GM18517 (cell line): ENCODE measurements around the gene C9orf57.
"Not testable (repeated sequence)": the region's sequence is repeated elsewhere in the genome, so short reads cannot be mapped to it uniquely, and the experiment has no call there.

ENCODE experiments used
- ATAC-seq: cut with Tn5 transposase; IDR thresholded peaks from one replicate; pipeline ENCODE4 v1.9.1; 2021; ENCODE audit warnings: mild to moderate bottlenecking, moderate library complexity; ENCODE audit not compliant: unreplicated experiment

Gene C9orf57

GRCh38 chr9:72060513-72060912 lies at the start of gene C9orf57:
Gene C9orf57 (minus strand): TSS chr9:72060613. CDS start chr9:72059331, 1,282 bp downstream.
- no peak for ATAC-seq

- no peak for ATAC-seq
These were observed 42.1 kb upstream of the C9orf57 start for GRCh38 chr9:72102520-72102919.

GRCh38 chr9:72095520-72095919 lies 35.1 kb upstream of the C9orf57 start:
- not testable (repeated sequence) for ATAC-seq

GRCh38 chr9:72092820-72093219 lies 32.4 kb upstream of the C9orf57 start:
- no peak for ATAC-seq

- ATAC-seq, result no peak
These were observed 29.2 kb upstream of the C9orf57 start for GRCh38 chr9:72089451-72090130.

- ATAC-seq, result no peak
These were observed 22.1 kb upstream of the C9orf57 start for GRCh38 chr9:72082536-72082935.

- ATAC-seq, result not testable (repeated sequence)
These were observed 14.3 kb upstream of the C9orf57 start for GRCh38 chr9:72074666-72075065.

- no peak for ATAC-seq
These were observed 4.7 kb upstream of the C9orf57 start for GRCh38 chr9:72065076-72065475.

GRCh38 chr9:72052122-72052521 lies 8.3 kb downstream of the C9orf57 start:
- ATAC-seq, result no peak

- no peak for ATAC-seq
These were observed 11.6 kb downstream of the C9orf57 start for GRCh38 chr9:72048850-72049249.

- ATAC-seq, result no peak
These were observed 13.6 kb downstream of the C9orf57 start for GRCh38 chr9:72046630-72047456.

- ATAC-seq, result no peak
These were observed 16.3 kb downstream of the C9orf57 start for GRCh38 chr9:72044095-72044494.

- ATAC-seq, result no peak
These were observed 16.8 kb downstream of the C9orf57 start for GRCh38 chr9:72043576-72043975.

- ATAC-seq, result no peak
These were observed 17.5 kb downstream of the C9orf57 start for GRCh38 chr9:72042928-72043327.

- ATAC-seq, result no peak
These were observed 18.6 kb downstream of the C9orf57 start for GRCh38 chr9:72041775-72042194.

- ATAC-seq, result no peak
These were observed 19.0 kb downstream of the C9orf57 start for GRCh38 chr9:72041369-72041768.

- no peak for ATAC-seq
These were observed 20.9 kb downstream of the C9orf57 start for GRCh38 chr9:72039532-72039931.

- peak; percentile 75 for ATAC-seq
These were observed 21.5 kb downstream of the C9orf57 start for GRCh38 chr9:72038890-72039410.

- ATAC-seq, result no peak
These were observed 22.0 kb downstream of the C9orf57 start for GRCh38 chr9:72038408-72038807.

GRCh38 chr9:72037571-72037970 lies 22.8 kb downstream of the C9orf57 start:
- ATAC-seq, result no peak

- no peak for ATAC-seq
These were observed 29.6 kb downstream of the C9orf57 start for GRCh38 chr9:72030767-72031166.

GRCh38 chr9:72029986-72030385 lies 30.4 kb downstream of the C9orf57 start:
- ATAC-seq, result no peak
